ENCODE results near the gene ITPK1. TPM values are rescaled to one million over a fixed set of nuclear protein-coding genes. Genes with fewer than 3 reads are reported as not detected.

Gene ITPK1
- polyA plus RNA-seq, 2 of the 4 experiments (the other 2 are of a cell fraction), result 46.2 to 47.0 TPM

DNA sequence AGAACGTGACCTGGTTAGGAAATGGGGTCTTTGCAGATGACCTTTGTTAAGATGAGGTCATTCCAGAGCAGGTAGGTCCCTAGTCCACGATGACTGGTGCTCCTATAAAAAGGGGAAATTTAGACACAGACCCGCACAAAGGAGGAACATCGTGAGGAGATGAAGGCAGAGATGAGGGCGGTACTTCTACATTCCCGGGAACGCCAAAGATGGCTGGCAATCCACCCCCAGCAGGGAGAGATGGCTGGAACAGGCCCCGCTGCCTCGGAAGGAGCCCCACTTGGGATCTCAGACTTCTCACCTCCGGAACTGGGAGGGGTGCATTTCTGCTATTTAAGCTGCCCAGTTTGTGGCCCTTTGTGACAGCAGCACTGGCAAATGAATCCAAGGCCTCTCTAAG, 85.0 kb downstream of the ITPK1 start (continued):
- TF ChIP-seq PBX3 (IDR thresholded peaks at IDR 0.05), result no peak
- no peak for TF ChIP-seq MYC (IDR thresholded peaks at IDR 0.05; ENCODE audit: borderline replicate concordance, low read length)
- TF ChIP-seq ZFP36 (IDR thresholded peaks at IDR 0.05; ENCODE audit: borderline replicate concordance, partially characterized antibody), result no peak
- no peak for TF ChIP-seq POLR2AphosphoS2 (conservative IDR thresholded peaks at IDR 0.05; ENCODE audit: low read length)
- TF ChIP-seq SREBF2 (IDR thresholded peaks at IDR 0.05), result no peak
- no peak for TF ChIP-seq CHD4 (IDR thresholded peaks at IDR 0.05; ENCODE audit: borderline replicate concordance)
- no peak for TF ChIP-seq SMC3 (IDR thresholded peaks at IDR 0.05)
- no peak for TF ChIP-seq RCOR1 (IDR thresholded peaks at IDR 0.05; ENCODE audit: low read depth, low read length)
- TF ChIP-seq RNF2 (IDR thresholded peaks at IDR 0.05; ENCODE audit: borderline replicate concordance, low read depth), result no peak
- TF ChIP-seq CHD2 (IDR thresholded peaks at IDR 0.05; ENCODE audit: low read length, partially characterized antibody), result no peak
- TF ChIP-seq BCL3 (IDR thresholded peaks at IDR 0.05), result no peak

- H3K4me3 ChIP-seq, result no peak overlapping the region
- FAIRE-seq, result no peak
- no peak for ATAC-seq
- H3K4me2 ChIP-seq, result peak overlapping the region; percentile 38
- no peak for TF ChIP-seq KDM5A (IDR thresholded peaks at IDR 0.05)
- TF ChIP-seq SMC3 (IDR thresholded peaks at IDR 0.05), result no peak
- no peak for TF ChIP-seq BHLHE40 (IDR thresholded peaks at IDR 0.05; ENCODE audit: low read depth, low read length)
- TF ChIP-seq SREBF2 (IDR thresholded peaks at IDR 0.05), result no peak
- no peak for TF ChIP-seq ZC3H11A (IDR thresholded peaks at IDR 0.05)
- TF ChIP-seq, protein P1, sequence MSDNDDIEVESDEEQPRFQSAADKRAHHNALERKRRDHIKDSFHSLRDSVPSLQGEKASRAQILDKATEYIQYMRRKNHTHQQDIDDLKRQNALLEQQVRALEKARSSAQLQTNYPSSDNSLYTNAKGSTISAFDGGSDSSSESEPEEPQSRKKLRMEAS (IDR thresholded peaks at IDR 0.05), result no peak
- TF ChIP-seq HEYL (CRISPR knock-in tag; IDR thresholded peaks at IDR 0.05), result no peak
- no peak for TF ChIP-seq EHMT2 (IDR thresholded peaks at IDR 0.05; ENCODE audit: low read depth)
- TF ChIP-seq CEBPB (IDR thresholded peaks at IDR 0.05), result no peak
- no peak for TF ChIP-seq BCL3 (IDR thresholded peaks at IDR 0.05)
- no peak for TF ChIP-seq PHF8 (IDR thresholded peaks at IDR 0.05; ENCODE audit: borderline replicate concordance, low read depth)
- no peak for TF ChIP-seq FOSL2 (IDR thresholded peaks at IDR 0.05)
- no peak for TF ChIP-seq FOSL2 (CRISPR knock-in tag; IDR thresholded peaks at IDR 0.05)
- no peak for TF ChIP-seq JUNB (IDR thresholded peaks at IDR 0.05)
- no peak for TF ChIP-seq CBX2 (IDR thresholded peaks at IDR 0.05; ENCODE audit: borderline replicate concordance, low read depth)
- TF ChIP-seq RCOR1 (IDR thresholded peaks at IDR 0.05; ENCODE audit: low read depth, low read length), result no peak
- TF ChIP-seq RFX5 (IDR thresholded peaks at IDR 0.05), result no peak
- POLR2A ChIA-PET, result no interaction called here
- CTCF ChIA-PET, result no interaction called here
- DNase-seq (ENCODE audit: low read depth in 1 of 2, low spot score in 1 of 2), result no peak
- peaks cover 59% of the 10 kb centered on the region for H3K4me1 ChIP-seq
- 74% methylated on average over 8 of the region's 8 CpGs for WGBS (ENCODE audit: missing lambda C conversion rate)
- no peaks in the 10 kb centered on the region for H3K9me3 ChIP-seq
- peak overlapping the region in 1 of 2 experiments; percentile 89; a peak in 3 of 6 replicates for H3K27ac ChIP-seq
Observed at GRCh38 chr14:93029911-93030508, 85.7 kb downstream of the ITPK1 start.
